HG02884 (cell line): ENCODE measurements around the gene VIPAS39.

Experiments used
- ATAC-seq: cut with Tn5 transposase; IDR thresholded peaks from one replicate; pipeline ENCODE4 v1.9.1; 2021; ENCODE audit warnings: mild to moderate bottlenecking, moderate library complexity; ENCODE audit not compliant: unreplicated experiment

VIPAS39 gene

GRCh38 chr14:77457522-77458248, at the start of gene VIPAS39, which contains the start of gene AHSA1:
Gene VIPAS39 (minus strand): TSS chr14:77457601. CDS start chr14:77454102, 3,499 bp downstream.
Gene AHSA1 (plus strand): TSS chr14:77458093. CDS start chr14:77458190, 97 bp downstream.
- peak; percentile 89 for ATAC-seq

GRCh38 chr14:77505031-77505430, 47.6 kb upstream of the VIPAS39 start:
- ATAC-seq: no peak

GRCh38 chr14:77503138-77503537, 45.7 kb upstream of the VIPAS39 start:
- ATAC-seq: no peak

GRCh38 chr14:77502109-77502782, 44.8 kb upstream of the VIPAS39 start:
- ATAC-seq: no peak

GRCh38 chr14:77498984-77499527, 41.7 kb upstream of the VIPAS39 start:
- ATAC-seq: peak; percentile 16

- ATAC-seq: peak; percentile 57
These were observed 40.9 kb upstream of the VIPAS39 start, which contains the start of gene ISM2 for GRCh38 chr14:77498120-77498979. Gene ISM2 (minus strand): TSS chr14:77498816. CDS start chr14:77498793, 23 bp downstream.

- ATAC-seq: no peak
These were observed 37.9 kb upstream of the VIPAS39 start for GRCh38 chr14:77495334-77495733.

- no peak for ATAC-seq
These were observed 33.7 kb upstream of the VIPAS39 start for GRCh38 chr14:77491056-77491455.

- ATAC-seq: no peak
These were observed 33.1 kb upstream of the VIPAS39 start for GRCh38 chr14:77490347-77490986.

- ATAC-seq: no peak
These were observed 31.6 kb upstream of the VIPAS39 start for GRCh38 chr14:77489041-77489440.

- no peak for ATAC-seq
These were observed 31.2 kb upstream of the VIPAS39 start for GRCh38 chr14:77488558-77488957.

GRCh38 chr14:77485901-77486678, 28.7 kb upstream of the VIPAS39 start:
- ATAC-seq: no peak

GRCh38 chr14:77485256-77485655, 27.9 kb upstream of the VIPAS39 start:
- ATAC-seq: no peak

- no peak for ATAC-seq
These were observed 25.0 kb upstream of the VIPAS39 start for GRCh38 chr14:77482422-77482821.

- ATAC-seq: peak; percentile 95
These were observed 21.4 kb upstream of the VIPAS39 start for GRCh38 chr14:77478796-77479195.

GRCh38 chr14:77478029-77478428, 20.6 kb upstream of the VIPAS39 start:
- no peak for ATAC-seq

GRCh38 chr14:77475432-77476115, 18.2 kb upstream of the VIPAS39 start:
- ATAC-seq: no peak

- ATAC-seq: no peak
These were observed 17.2 kb upstream of the VIPAS39 start for GRCh38 chr14:77474479-77475177.
